GM18526 (cell line): ENCODE results near the gene ATP2A2.

Experiments used
- POLR2A ChIP-seq: IDR thresholded peaks from 3 replicates; pipeline ENCODE4 v1.6.1; 2011; ENCODE audit not compliant: insufficient read length; ENCODE audit errors: extremely low read depth

ATP2A2 gene

GRCh38 chr12:110254971-110255540 lies 26.0 kb upstream of the ATP2A2 start:
- TF ChIP-seq POLR2A: no peak

DNA sequence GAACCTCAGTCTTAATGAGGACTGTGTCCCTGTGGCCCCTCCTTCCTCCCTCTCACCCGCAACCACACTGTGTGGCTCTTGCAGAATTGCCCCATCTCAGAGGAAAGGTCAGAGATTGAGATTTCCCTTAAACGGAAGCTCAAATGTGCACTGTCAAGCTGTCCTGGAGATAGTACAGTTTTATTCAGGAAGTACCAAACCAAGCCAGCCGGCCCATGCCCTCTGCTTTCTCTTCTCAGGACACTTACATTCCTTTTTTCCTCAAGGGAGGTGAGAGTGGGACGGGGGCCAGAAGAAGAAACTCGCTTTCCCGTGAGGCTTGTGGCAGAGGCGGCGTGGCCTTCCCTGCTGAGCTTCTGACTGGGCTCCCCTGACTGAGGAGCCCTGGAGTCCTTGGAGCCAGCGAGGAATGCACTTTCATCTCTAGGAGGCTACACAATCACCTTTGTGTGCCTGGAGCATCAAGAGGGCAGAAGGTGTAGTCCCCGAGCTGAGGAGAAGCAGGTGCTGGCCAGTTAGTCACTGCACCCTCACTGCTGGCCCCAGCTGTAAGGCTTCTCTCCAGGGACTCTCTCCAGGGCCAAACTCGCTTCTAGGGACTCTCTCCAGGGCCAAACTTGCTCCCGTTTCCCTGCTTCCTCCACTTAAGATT lies 24.1 kb upstream of the ATP2A2 start:
- no peak for TF ChIP-seq POLR2A

- TF ChIP-seq POLR2A: no peak
Observed at GRCh38 chr12:110258466-110258865, 22.6 kb upstream of the ATP2A2 start.

DNA sequence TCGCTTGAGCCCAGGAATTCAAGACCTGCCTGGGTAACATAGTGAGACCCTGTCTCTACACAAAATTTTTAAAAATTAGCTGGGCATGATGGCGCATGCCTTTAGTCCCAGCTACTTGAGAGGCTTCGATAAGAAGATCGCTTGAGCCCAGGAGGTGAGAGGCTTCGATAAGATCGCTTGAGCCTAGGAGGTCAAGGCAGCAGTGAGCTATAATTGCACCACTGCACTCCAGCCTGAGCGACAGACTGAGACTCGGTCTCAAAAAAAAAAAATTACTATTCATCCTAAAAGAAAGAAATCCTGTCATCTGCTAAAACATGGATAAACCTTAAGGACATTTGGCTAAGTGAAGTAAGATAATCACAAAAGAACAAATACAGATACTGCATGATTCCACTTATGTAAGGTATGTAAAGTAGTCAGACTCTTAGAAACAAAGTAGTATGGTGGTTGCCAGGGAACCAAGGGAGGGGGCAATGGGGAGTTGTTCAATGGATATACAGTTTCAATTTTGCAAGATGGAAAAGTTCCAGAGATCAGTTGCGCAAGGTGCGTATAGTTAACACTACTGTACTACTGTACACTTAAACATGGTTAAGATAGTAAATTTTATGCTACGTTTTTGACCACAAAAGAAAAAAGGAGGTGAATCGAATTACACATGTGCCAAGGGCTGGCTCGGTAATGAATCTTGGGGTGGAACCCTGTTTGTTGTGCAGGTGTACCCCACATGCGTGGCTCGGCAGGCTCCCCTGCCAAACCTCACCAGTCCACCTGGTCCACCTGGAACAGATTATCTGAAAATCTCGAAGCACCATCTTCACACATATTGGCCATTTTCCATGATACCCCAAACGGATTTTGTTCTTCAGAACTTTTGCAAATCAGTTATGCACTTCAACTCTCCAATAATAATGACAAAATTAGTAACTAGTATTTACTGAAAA lies 18.3 kb upstream of the ATP2A2 start:
- no peak for TF ChIP-seq POLR2A

GRCh38 chr12:110266381-110266960 lies 14.6 kb upstream of the ATP2A2 start:
- TF ChIP-seq POLR2A: no peak

DNA sequence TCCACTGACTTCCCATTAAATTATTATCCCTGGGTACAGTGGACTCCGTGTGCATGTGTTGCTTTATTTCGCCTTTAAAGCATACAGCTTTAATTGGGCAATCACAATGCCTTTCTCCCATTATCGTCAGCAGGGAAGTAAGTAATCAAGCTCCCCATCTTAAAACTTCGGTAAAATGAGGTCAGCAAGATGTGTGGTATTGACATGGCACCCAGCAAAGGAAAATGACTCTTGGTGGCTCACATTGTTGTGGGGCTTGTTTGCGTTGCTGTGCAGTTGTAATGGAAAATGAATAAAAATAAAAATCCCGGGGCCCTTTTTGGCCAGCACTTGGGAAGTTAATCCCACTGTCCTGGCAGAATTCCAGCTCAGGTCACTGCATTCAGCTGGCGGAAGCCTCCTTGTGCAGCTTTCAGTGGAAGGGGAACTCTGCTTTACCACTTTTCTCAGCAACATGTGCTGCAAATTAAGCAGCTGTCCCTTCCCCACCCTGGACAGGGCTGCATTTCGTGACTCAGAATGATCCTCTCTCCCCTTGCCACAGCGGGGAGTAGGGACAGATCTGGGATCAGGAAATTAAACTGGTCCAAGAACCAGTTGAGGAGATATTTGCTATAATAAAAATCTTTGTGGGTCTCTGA lies 13.9 kb upstream of the ATP2A2 start:
- TF ChIP-seq POLR2A: no peak

DNA sequence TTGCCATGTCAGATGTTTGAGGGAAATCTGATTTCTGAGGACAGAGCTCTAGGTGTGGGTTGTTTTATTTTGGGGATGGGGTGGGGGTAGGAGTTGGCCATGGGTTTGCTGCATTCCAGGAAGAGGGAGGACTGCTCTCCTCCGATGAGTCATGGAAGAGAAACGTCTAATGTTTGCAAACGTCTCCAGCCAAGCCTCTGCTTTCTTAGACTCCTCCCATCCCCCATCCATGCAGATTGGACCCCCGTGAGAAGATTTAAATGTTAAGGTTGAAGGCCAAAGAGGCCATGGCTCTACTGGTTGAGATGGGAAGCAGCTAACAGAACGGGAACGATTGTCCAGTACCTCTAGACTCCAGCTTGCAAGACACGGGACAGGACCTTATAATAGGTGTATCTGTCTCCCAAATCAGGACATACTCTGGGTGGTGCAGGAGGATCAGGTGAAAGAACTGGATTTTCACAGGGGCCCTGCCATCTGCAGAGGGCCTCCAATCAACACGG lies 11.4 kb upstream of the ATP2A2 start:
- no peak for TF ChIP-seq POLR2A

GRCh38 chr12:110270125-110270962 lies 10.7 kb upstream of the ATP2A2 start:
- no peak for TF ChIP-seq POLR2A

GRCh38 chr12:110271015-110271414 lies 10.0 kb upstream of the ATP2A2 start:
- TF ChIP-seq POLR2A: no peak

DNA sequence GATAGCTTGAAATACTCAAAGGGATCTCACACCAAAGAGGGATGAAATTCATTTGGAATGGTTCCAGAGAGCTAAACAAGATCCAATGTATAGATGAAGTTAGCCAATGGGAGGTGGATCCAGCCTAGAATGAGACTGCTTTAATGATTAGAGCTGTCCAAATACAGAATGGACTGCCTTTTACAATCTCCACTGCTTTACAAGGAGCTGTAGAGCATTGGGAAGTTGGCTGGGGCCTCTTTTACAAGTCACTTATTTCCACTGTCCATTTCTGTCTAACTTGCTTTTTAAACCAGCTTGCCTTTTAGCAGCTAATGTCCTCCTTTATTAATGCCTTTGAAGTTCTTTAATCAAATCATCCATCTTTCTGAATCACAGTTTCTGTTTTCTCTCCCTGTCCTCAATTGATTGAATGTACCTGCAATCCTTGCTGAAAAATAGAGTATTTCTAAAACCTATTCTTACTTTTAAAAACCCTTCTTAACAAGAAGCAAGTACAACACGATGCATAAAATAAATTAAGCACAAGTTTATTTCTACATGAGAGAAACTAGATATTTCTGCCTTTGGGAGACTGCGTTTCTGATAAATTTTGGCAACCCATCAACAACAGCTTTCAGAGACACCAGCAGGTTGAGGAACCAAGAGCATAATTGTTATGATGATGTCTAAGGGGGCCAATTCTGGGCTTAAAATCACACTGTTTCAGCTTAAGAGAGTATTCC lies 3.4 kb upstream of the ATP2A2 start:
- no peak for TF ChIP-seq POLR2A

- no peak for TF ChIP-seq POLR2A
Observed at GRCh38 chr12:110278255-110278536, 2.9 kb upstream of the ATP2A2 start.

DNA sequence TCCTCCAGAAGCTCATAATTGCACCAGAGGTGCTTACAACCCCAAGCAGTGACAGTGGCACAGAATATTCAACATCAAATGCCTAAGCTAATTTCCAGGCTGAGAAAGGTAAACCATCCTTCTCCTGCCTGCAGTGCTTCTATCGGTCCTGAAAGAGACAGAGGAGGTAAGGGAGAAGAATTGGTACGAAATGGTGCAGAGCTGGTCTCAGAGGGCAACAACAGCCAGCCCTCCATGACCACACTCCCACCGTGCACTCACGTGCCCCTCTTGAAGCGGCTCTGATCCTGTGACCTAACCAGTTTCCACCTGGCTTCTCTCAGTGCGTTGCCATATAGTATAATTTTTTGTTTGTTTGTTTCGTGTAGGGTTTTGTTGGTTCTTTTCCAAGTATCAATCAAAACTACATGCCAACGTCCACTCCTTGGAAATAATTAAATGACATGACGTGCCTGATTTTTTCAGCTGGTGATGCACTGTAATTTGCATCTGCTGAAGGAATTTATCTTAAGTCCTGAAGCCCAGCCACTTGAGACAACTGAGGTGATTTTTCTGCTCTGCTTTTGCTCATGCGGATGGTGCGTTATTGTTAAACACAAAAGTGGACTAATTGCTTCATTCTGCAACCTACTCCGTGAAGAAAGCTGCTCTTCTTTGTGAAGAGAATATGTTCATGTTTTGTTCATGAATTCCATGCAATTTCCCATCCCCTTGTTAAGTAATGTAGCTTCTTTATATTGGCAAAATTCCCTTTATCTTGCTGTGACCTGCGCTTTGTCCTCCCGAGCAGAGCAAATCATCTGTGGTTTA lies 1.3 kb upstream of the ATP2A2 start:
- TF ChIP-seq POLR2A: no peak

DNA sequence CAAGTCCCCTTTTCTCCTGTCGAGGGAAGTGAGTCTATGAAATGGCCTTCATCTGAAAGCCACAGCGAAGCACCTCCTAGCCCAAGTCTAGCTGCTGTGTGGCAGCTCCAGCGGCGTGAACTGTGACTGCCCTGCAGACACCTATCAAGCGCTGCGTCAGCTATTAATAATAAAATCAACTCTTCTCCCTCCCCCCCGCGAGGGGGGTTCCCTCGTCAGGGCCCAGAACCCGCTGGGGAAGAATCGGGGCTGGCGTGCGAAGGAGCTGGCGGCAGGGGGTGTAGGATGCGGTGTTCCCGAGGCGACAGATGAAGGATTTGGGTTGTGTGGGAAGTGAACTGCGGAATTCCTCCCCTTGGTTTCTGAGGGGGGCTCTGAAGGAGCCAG lies 662 bp upstream of the ATP2A2 start:
- TF ChIP-seq POLR2A: no peak

DNA sequence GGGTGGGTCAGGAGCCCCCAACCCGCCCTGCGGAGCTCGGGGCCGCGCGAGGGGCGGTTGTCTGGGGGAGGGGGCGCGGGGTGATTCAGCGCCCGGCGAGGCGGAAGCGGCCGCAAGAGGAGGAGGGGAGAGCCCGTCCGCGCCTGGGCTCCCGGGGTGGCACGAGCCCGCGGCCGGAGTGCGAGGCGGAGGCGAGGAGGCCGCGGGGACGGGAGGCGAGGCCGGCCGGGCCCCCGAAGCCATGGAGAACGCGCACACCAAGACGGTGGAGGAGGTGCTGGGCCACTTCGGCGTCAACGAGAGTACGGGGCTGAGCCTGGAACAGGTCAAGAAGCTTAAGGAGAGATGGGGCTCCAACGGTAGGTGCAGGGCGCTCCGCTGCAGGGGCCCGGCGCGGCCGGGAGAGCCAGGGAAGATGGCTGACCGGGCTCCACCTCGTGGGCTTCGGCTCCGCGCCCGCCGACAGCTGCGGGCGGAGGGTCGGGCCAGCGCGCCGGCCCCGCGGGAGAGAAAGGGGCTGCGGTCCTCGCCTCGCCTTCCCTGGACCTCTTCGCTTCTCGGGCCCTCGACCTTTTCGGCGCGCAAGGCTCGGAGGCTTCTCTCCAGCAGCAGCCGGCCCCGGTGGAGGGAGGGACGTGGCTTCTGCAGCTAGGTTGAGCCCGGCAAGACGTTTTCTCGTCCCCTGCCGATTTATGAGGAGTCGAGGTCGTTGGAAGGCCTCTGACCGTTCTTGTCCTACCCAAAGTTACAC lies 677 bp downstream of the ATP2A2 start:
- peak; percentile 25 for TF ChIP-seq POLR2A
